Neural progenitor cell (in vitro differentiated cells): ENCODE measurements around the gene TRABD2B. TPM values are rescaled to one million over a fixed set of nuclear protein-coding genes. Genes with fewer than 3 reads are reported as not detected.

Source experiments
- DNase-seq: peaks from one replicate; pipeline ENCODE4 v3.0.0-alpha.2; 2016; ENCODE audit warnings: low spot score
- H2AFZ ChIP-seq: fragments of 200-600 bp; sonication (generic); replicated peaks from 2 replicates; pipeline ENCODE4 v1.6.1; 2016; ENCODE audit warnings: antibody characterized with exemption
- H3F3A ChIP-seq: fragments of 200-600 bp; sonication (generic); 2 replicates; pipeline ENCODE4 v1.6.1; 2016; ENCODE audit warnings: antibody characterized with exemption, low read depth
- H3K27ac ChIP-seq: fragments of 200-600 bp; sonication (generic); 2 replicates; pipeline ENCODE4 v1.5.1; 2016; ENCODE audit warnings: mild to moderate bottlenecking
- H3K27me3 ChIP-seq: fragments of 200-600 bp; sonication (generic); 2 replicates; pipeline ENCODE4 v1.6.1; 2016; ENCODE audit warnings: mild to moderate bottlenecking, moderate library complexity
- H3K36me3 ChIP-seq: fragments of 200-600 bp; sonication (generic); 2 replicates; pipeline ENCODE4 v1.5.1; 2016
- H3K4me1 ChIP-seq: fragments of 200-600 bp; sonication (generic); 2 replicates; pipeline ENCODE4 v1.6.1; 2016; ENCODE audit warnings: mixed run types
- H3K4me2 ChIP-seq: fragments of 200-600 bp; sonication (generic); 2 replicates; pipeline ENCODE4 v1.6.1; 2016
- H3K4me3 ChIP-seq: fragments of 200-600 bp; sonication (generic); 2 replicates; pipeline ENCODE4 v1.5.1; 2016
- H3K79me2 ChIP-seq: fragments of 200-600 bp; sonication (generic); 2 replicates; pipeline ENCODE4 v1.6.1; 2016; ENCODE audit warnings: low read depth
- H3K9ac ChIP-seq: fragments of 200-600 bp; sonication (generic); 2 replicates; pipeline ENCODE4 v1.6.1; 2016
- H3K9me3 ChIP-seq: fragments of 200-600 bp; sonication (generic); 2 replicates; pipeline ENCODE4 v1.5.1; 2016; ENCODE audit warnings: low read depth
- H4K20me1 ChIP-seq: fragments of 200-600 bp; sonication (generic); 2 replicates; pipeline ENCODE4 v1.6.1; 2016; ENCODE audit warnings: low read depth
- H3K27ac Mint-ChIP-seq: 3 replicates; pipeline ENCODE4 v1.8.0; 2021; ENCODE audit warnings: mixed read lengths
- H3K27me3 Mint-ChIP-seq: 2 replicates; pipeline ENCODE4 v1.8.0; 2022; ENCODE audit warnings: low read depth, mild to moderate bottlenecking, inconsistent platforms, moderate library complexity, mixed read lengths; ENCODE audit not compliant: insufficient read depth
- H3K36me3 Mint-ChIP-seq: 3 replicates; pipeline ENCODE4 v1.8.0; 2021; ENCODE audit warnings: mixed read lengths
- H3K4me1 Mint-ChIP-seq: 3 replicates; pipeline ENCODE4 v1.8.0; 2021; ENCODE audit warnings: mixed read lengths
- H3K4me3 Mint-ChIP-seq: 3 replicates; pipeline ENCODE4 v1.8.0; 2021; ENCODE audit warnings: mild to moderate bottlenecking, moderate library complexity, mixed read lengths
- H3K9me3 Mint-ChIP-seq: 3 replicates; pipeline ENCODE4 v1.8.0; 2020; ENCODE audit warnings: mixed read lengths
- CTCF ChIP-seq: fragments of 200-600 bp; sonication (generic); IDR thresholded peaks from 2 replicates; pipeline ENCODE4 v1.5.1; 2017; ENCODE audit warnings: antibody characterized with exemption, mild to moderate bottlenecking
- EZH2 ChIP-seq: fragments of 200-600 bp; sonication (generic); IDR thresholded peaks from 2 replicates; pipeline ENCODE4 v1.6.1; 2017; ENCODE audit warnings: antibody characterized with exemption, mild to moderate bottlenecking, moderate library complexity
- EZH2phosphoT487 ChIP-seq: fragments of 200-600 bp; sonication (generic); IDR thresholded peaks from 2 replicates; pipeline ENCODE4 v1.6.1; 2017; ENCODE audit warnings: antibody characterized with exemption
- total RNA-seq: library from RNA; depleted of rRNA; stranded (reverse); fragments of >200 nt; gene quantifications from 2 replicates; pipeline ENCODE4 v1.2.3, GENCODE V29; 2015; ENCODE audit warnings: low replicate concordance

TRABD2B gene
- total RNA-seq, 1 donor from 2014 or later: 0.09 TPM

DNA sequence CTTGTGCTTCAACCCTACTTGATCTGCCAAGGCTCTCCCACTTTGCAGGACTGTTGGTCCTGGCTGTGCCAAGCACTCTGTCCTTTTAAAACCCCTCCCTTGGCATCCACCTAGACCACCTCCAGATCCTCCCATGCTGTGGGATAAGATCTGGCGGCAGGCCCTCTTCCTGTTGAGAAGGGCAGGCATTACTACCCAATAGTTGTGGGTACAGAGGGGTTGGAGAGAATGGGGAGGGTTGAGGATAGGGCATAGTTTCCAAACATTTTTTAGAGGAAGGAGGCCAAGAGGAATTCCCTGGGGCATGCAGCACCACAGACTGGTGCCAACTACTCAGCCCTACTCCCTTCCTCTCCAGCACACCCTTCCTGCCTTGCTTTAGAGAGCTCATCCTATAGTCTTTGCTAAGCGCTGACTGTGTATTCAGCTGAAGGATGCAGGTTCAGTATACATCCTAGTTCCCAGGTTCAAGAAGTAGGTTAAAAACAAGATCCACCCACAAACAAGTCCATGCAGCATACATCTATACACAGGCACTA, 70.7 kb downstream of the TRABD2B start:
- H3K4me1 ChIP-seq: peaks cover 12% of the 10 kb centered on the region
- Mint-ChIP-seq H3K27me3 (peaks cover 9% of the 10 kb centered on the region), H3K4me3 (no peak overlapping the region), H3K4me1 (peaks cover 20% of the 10 kb centered on the region), H3K36me3 (peaks cover 6% of the 10 kb centered on the region), H3K9me3 (no peaks in the 10 kb centered on the region), H3K27ac (no peak overlapping the region)
- TF ChIP-seq CTCF: no peak
- no peak for TF ChIP-seq EZH2
- TF ChIP-seq EZH2phosphoT487: no peak
- H2AFZ ChIP-seq: no peak overlapping the region
- DNase-seq: no peak
- H3K27me3 ChIP-seq: no peaks in the 10 kb centered on the region
- no peaks in the 10 kb centered on the region for H3K79me2 ChIP-seq
- no peaks in the 10 kb centered on the region for H3K9me3 ChIP-seq
- no peaks in the 10 kb centered on the region for H3F3A ChIP-seq
- no peak overlapping the region for H3K27ac ChIP-seq
- no peak overlapping the region for H3K9ac ChIP-seq
- H3K4me2 ChIP-seq: no peak overlapping the region
- no peaks in the 10 kb centered on the region for H3K36me3 ChIP-seq
- no peak overlapping the region for H3K4me3 ChIP-seq
- no peaks in the 10 kb centered on the region for H4K20me1 ChIP-seq

DNA sequence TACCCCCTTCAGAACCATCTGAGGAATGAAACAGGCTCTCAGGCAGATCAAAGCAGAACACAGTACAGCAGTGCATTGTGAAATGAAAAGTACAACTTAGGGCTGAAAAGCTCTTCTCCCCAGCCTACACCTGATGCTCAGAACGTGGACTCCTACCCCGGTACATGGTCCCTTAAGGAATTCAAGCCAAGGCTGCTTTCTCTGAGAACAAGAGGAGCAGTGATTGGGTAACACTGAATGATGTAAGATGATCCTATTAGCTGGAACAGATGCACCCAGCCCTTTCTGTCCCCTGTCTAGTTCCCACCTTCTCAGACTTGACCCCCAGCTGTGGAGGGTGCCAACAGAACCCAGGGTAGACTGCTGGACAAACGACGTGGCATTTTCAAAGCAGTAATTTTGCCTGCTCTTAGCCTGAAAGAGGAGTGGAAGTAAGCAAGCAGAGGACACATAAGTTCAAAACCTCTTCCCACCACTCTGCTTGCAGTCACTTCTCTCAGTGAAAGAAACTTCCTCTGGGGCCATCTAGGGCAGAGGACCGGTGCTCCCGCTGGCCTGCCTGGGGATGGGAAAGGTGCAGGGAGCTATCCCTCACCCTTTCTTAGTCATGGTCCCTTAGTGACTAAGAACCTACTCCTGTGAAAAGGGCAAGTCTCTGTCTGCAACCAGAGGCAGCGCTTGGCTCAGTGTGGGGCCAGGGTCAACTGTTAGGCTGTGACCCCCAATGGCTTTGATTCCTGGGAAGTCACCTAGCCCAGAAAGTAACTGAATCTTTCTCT, 72.7 kb downstream of the TRABD2B start:
- peak overlapping the region; percentile 50 for H3K27ac Mint-ChIP-seq
- peaks cover 20% of the 10 kb centered on the region for H3K4me1 Mint-ChIP-seq
- no peak for TF ChIP-seq EZH2phosphoT487
- TF ChIP-seq CTCF: no peak
- TF ChIP-seq EZH2: no peak
- Histone ChIP-seq H3K4me1 (peaks cover 12% of the 10 kb centered on the region), H4K20me1 (no peaks in the 10 kb centered on the region), H3K27ac (no peak overlapping the region), H3K27me3 (no peaks in the 10 kb centered on the region), H3K9me3 (no peaks in the 10 kb centered on the region), H2AFZ (no peak overlapping the region), H3K4me2 (no peak overlapping the region), H3K36me3 (no peaks in the 10 kb centered on the region), H3F3A (no peaks in the 10 kb centered on the region), H3K4me3 (no peak overlapping the region), H3K79me2 (no peaks in the 10 kb centered on the region), H3K9ac (no peak overlapping the region)
- no peak for DNase-seq
- peaks cover 9% of the 10 kb centered on the region for H3K27me3 Mint-ChIP-seq
- no peaks in the 10 kb centered on the region for H3K9me3 Mint-ChIP-seq
- H3K4me3 Mint-ChIP-seq: no peak overlapping the region
- H3K36me3 Mint-ChIP-seq: peaks cover 6% of the 10 kb centered on the region

DNA sequence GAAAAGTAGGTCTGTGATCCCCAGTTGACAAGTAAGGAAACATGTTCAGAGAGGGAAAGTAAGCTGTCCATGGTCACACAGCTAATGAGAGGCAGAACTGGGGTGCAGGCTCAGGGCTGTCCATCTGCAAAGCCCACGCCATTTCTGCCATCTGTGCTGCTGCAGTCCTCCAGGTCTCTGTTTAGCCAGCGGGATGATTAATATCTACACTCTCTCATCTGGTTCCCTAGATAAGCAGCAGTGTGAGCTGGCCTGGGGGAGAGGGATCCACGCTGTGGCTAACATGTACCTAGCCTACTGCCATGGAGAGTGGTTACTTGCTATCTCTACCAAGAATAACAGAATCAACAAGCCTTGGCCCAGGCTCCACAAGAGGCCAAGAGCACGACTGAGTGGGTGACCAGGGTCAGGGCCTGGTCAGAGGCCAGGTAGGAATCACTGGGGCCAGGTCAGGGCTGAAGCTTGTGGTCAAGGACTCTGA, 75.2 kb downstream of the TRABD2B start:
- Histone ChIP-seq H3K27me3 (no peaks in the 10 kb centered on the region), H3K9me3 (no peaks in the 10 kb centered on the region), H3K4me3 (no peak overlapping the region), H4K20me1 (no peaks in the 10 kb centered on the region), H3K36me3 (no peaks in the 10 kb centered on the region), H3K79me2 (no peaks in the 10 kb centered on the region), H3K27ac (no peak overlapping the region), H3K4me2 (no peak overlapping the region), H3K4me1 (peaks cover 12% of the 10 kb centered on the region), H2AFZ (no peak overlapping the region), H3K9ac (no peak overlapping the region), H3F3A (no peaks in the 10 kb centered on the region)
- TF ChIP-seq EZH2phosphoT487: no peak
- no peak for TF ChIP-seq CTCF
- no peak for TF ChIP-seq EZH2
- Mint-ChIP-seq H3K27ac (no peak overlapping the region), H3K4me1 (peaks cover 22% of the 10 kb centered on the region), H3K36me3 (peaks cover 6% of the 10 kb centered on the region), H3K27me3 (peaks cover 3% of the 10 kb centered on the region), H3K4me3 (no peak overlapping the region), H3K9me3 (no peaks in the 10 kb centered on the region)
- DNase-seq: no peak
